ENCODE results near the gene ACACA. TPM values are rescaled to one million over a fixed set of nuclear protein-coding genes. Genes with fewer than 3 reads are reported as not detected.

The ACACA gene
- total and polyA plus RNA-seq, 9 donors, result 10.9 to 104 (median 37.9) TPM

DNA sequence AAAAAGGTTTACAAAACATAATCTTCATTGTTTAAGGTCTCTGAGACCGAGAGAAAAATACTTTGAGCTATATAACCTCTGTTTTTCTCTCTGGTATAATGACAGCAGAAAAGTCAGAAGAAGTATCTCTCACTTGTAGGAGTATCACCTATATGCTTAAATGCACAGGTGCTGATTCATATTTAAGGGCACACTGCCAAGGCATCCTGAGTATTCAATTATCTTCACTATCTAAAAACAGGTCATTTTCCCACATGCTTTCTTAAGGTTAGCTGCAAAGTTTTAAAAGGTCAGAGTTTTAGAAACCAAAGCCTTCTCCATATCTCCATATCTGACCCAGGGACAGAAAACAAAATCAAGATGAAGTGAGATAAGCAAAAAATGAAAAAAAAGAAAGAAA is 130.2 kb downstream of the ACACA start:
- intact Hi-C loops (cut with DNase I), result no loop called here
- TF ChIP-seq EP300 (IDR thresholded peaks at IDR 0.05) (no peak), POLR2A (IDR thresholded peaks at IDR 0.05) (no peak)
- TF ChIP-seq, protein P1, sequence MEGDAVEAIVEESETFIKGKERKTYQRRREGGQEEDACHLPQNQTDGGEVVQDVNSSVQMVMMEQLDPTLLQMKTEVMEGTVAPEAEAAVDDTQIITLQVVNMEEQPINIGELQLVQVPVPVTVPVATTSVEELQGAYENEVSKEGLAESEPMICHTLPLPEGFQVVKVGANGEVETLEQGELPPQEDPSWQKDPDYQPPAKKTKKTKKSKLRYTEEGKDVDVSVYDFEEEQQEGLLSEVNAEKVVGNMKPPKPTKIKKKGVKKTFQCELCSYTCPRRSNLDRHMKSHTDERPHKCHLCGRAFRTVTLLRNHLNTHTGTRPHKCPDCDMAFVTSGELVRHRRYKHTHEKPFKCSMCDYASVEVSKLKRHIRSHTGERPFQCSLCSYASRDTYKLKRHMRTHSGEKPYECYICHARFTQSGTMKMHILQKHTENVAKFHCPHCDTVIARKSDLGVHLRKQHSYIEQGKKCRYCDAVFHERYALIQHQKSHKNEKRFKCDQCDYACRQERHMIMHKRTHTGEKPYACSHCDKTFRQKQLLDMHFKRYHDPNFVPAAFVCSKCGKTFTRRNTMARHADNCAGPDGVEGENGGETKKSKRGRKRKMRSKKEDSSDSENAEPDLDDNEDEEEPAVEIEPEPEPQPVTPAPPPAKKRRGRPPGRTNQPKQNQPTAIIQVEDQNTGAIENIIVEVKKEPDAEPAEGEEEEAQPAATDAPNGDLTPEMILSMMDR (IDR thresholded peaks at IDR 0.05), result no peak
- WGBS, 3 donors, result 0 to 64% (median 0%) methylated on average over 1 of the region's 1 CpG
- no peaks in the 10 kb centered on the region for H3K27me3 ChIP-seq
- no peaks in the 10 kb centered on the region for H3K36me3 ChIP-seq
- DNase-seq, result no peak
- H3K9me3 ChIP-seq, result no peaks in the 10 kb centered on the region
- H3K4me1 ChIP-seq (ENCODE audit: insufficient read depth), result no peaks in the 10 kb centered on the region
- no peak overlapping the region for H3K4me3 ChIP-seq
- H3K27ac ChIP-seq, result no peak overlapping the region

DNA sequence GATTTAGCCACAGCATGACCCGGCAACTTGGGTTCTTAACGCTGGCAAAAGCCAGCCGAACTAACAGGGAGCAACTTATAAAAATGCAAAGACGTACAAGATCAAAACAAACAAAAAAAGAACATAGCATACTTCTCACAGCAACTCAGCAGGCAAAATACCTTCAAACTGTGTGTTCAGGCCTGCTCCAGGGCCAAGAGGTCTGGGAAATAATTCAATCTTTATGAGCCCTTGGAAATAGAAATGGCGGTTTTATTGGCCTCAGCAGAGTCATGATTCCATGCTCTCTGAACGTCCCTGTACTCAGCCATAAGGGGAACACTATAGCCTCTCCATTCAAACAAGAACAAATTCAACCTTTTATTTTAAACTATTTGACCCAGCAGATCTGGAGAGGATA is 132.2 kb downstream of the ACACA start:
- H3K9me3 ChIP-seq, result no peaks in the 10 kb centered on the region
- no peak for DNase-seq
- H3K4me3 ChIP-seq, result no peak overlapping the region
- H3K36me3 ChIP-seq, result no peaks in the 10 kb centered on the region
- WGBS, 3 donors, result 60 to 72% (median 70%) methylated on average over 6 of the region's 6 CpGs
- intact Hi-C loops (cut with DNase I), result no loop called here
- no peak overlapping the region for H3K27ac ChIP-seq
- no peaks in the 10 kb centered on the region for H3K27me3 ChIP-seq
- no peaks in the 10 kb centered on the region for H3K4me1 ChIP-seq (ENCODE audit: insufficient read depth)
- TF ChIP-seq, protein P1 (IDR thresholded peaks at IDR 0.05), result no peak
- TF ChIP-seq EP300 (IDR thresholded peaks at IDR 0.05) (no peak), POLR2A (IDR thresholded peaks at IDR 0.05) (no peak)

DNA sequence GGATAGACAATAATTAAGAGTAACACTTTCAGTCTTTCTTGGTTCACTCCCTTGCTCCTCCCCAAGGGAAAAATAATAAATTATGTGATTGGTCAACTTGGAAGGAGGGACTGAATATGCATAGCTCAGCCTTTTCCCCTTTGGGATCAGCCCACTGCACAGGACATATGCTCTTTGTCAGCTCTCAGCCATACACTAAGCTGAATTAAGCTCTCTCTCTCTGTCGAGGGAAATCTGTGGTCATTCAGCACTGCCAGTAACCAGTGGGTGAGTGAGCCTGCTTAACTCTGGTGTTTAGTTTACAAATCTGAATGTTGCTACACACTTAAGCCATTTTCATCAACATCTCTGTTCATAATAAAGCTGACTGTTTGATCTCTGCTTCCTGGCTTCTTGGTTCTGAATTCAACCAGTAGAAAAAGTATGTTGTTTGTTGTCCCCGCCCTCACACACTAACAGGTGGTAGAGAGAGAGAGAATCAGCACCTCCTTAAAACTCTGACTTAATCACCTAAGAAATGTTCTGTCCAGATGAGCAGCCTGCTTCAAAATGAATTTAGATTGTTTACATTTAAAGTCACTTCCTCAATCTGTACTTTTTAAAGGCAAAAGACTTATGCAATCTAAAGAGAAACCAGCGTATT is 133.1 kb downstream of the ACACA start:
- H3K4me1 ChIP-seq (ENCODE audit: insufficient read depth), result no peaks in the 10 kb centered on the region
- TF ChIP-seq, protein P1 (IDR thresholded peaks at IDR 0.05), result no peak
- no peak for TF ChIP-seq EP300 (IDR thresholded peaks at IDR 0.05)
- no peak for TF ChIP-seq POLR2A (IDR thresholded peaks at IDR 0.05)
- no peaks in the 10 kb centered on the region for H3K27me3 ChIP-seq
- no peak for DNase-seq
- H3K27ac ChIP-seq, result no peak overlapping the region
- intact Hi-C loops (cut with DNase I), result no loop called here
- 51 to 62% (median 57%) methylated on average over 3 of the region's 3 CpGs for WGBS, 3 donors
- no peak overlapping the region for H3K4me3 ChIP-seq
- no peaks in the 10 kb centered on the region for H3K36me3 ChIP-seq
- H3K9me3 ChIP-seq, result no peaks in the 10 kb centered on the region

DNA sequence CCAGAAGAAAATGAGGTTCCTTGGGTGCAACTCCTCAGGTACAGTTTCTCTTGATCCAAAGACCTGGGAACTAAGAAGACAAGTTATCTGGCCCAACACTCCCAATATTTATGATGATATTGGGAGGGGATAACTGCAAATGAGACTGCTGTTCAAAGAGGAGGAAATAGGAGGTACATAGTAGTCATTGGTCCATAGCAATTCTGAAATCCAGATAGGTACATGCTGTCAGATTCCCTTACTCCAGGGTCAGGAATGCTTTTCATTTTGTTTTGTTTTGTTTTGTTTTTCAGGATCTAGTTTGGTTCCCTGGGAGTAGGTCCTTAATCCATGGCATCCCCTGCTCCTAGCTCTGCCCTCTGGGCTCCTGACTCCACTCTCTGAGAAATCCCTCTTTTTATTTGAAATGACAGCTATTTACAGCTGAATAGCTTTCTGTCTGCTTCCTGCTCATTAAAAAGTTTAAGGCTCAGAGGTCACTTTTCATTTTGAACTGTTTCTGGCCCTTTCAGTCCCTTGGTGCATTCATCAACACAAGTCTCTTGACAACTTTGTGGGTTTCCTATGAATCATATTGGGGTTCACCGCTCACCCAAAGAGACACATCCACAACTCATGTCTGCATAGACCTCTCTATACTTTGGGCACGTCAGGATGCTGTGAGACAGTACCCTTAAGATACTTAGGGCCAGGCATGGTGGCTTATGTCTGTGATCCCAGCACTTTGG is 141.0 kb downstream of the ACACA start:
- H3K9me3 ChIP-seq, result no peaks in the 10 kb centered on the region
- H3K4me3 ChIP-seq, result no peak overlapping the region
- DNase-seq, result no peak
- TF ChIP-seq POLR2A (IDR thresholded peaks at IDR 0.05), result no peak
- TF ChIP-seq, protein P1 (IDR thresholded peaks at IDR 0.05), result no peak
- TF ChIP-seq EP300 (IDR thresholded peaks at IDR 0.05), result no peak
- H3K36me3 ChIP-seq, result no peaks in the 10 kb centered on the region
- WGBS, 3 donors, result 95 to 100% (median 96%) methylated on average over 2 of the region's 2 CpGs
- intact Hi-C loops (cut with DNase I), result no loop called here
- H3K27ac ChIP-seq, result no peak overlapping the region
- H3K4me1 ChIP-seq (ENCODE audit: insufficient read depth), result no peaks in the 10 kb centered on the region
- H3K27me3 ChIP-seq, result no peaks in the 10 kb centered on the region

All from ovary (tissue), 9 donors.